ENCODE results near the gene MED1.

Gene MED1

DNA sequence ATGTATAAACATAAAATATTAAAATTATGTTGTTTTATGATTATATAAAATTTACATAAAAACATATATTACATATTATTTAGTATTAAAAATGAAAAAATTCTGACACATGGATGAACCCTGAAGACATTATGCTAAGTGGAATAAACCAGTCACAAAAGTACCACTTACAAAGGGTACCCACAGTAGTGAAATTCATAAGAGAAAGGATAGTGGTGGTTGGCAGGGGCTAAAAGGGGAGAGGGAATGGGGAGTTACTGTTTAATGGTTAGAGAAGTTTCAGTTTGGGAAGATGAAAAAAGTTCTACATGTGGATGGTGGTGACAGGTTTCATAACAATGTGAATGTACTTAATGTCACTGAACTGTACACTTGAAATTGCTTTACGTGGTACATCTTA is 91.1 kb downstream of the MED1 start:
- no peak for DNase-seq

DNA sequence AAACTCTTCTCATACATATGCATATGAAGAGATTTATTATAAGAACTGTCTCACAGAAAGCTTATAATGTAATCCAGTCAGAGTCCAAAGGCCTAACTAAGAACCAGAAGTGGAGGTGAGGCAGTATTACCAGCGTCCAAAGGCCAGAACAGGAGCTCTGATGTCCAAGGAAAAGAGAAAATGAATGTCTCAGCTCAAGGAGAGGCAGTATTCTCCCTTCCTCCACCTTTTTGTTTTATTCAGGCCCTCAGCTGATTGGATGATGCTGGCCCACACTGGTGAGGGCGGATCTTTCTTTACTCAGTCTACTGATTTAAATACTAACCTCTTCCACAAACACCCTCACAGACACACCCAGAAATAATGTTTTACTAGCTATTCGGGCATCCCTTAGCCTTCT is 93.1 kb downstream of the MED1 start:
- DNase-seq = no peak

DNA sequence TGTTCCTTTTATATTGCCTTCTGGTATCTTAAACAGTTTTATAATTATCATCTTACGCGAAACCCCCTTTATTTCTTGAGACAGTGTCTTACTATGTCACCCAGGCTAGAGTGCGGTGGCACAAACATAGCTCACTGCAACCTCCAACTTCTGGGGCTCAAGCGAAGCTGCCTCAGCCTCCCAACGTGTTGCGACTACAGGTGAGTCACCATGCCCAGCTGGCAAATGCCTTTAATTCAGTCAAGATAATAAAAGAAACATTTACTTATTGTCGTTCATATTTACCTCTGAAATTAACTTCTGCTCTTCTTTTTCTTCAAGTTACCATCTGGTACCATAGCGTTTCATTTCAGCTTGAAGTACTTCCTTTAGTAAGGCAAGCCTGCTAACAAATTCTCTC is 93.6 kb downstream of the MED1 start:
- no peak for DNase-seq
